Stimulated activated CD4-positive, alpha-beta T cell treated with anti-CD3 and anti-CD28 coated beads, TNF-alpha, amount 100 ng/mL, for 48 hours (primary cell): ENCODE measurements around the gene CEP76.
"Not testable (repeated sequence)": the region's sequence is repeated elsewhere in the genome, so short reads cannot be mapped to it uniquely, and the experiment has no call there.

Source experiments
- DNase-seq, 3 donors: peaks; one replicate each; pipeline ENCODE4 v3.0.0-alpha.2; 2020; ENCODE audit warnings: low read depth in 3 of 3

CEP76 gene

GRCh38 chr18:12645254-12645653, 57.3 kb downstream of the CEP76 start:
- no peak for DNase-seq

GRCh38 chr18:12643756-12644155, 58.8 kb downstream of the CEP76 start:
- DNase-seq, result not testable (repeated sequence)

- no peak for DNase-seq
Observed at GRCh38 chr18:12640881-12641200, 61.7 kb downstream of the CEP76 start.

GRCh38 chr18:12639990-12640880, 62.3 kb downstream of the CEP76 start:
- no peak for DNase-seq

- no peak for DNase-seq
Observed at GRCh38 chr18:12638644-12639124, 63.8 kb downstream of the CEP76 start.

GRCh38 chr18:12637901-12638643, 64.5 kb downstream of the CEP76 start:
- DNase-seq, result no peak

GRCh38 chr18:12637393-12637792, 65.1 kb downstream of the CEP76 start:
- no peak for DNase-seq

- no peak for DNase-seq
Observed at GRCh38 chr18:12631831-12632477, 70.6 kb downstream of the CEP76 start.

GRCh38 chr18:12630136-12630535, 72.4 kb downstream of the CEP76 start:
- no peak for DNase-seq

- DNase-seq, result no peak
Observed at GRCh38 chr18:12628706-12629702, 73.5 kb downstream of the CEP76 start.

- DNase-seq, result not testable (repeated sequence)
Observed at GRCh38 chr18:12627199-12627598, 75.3 kb downstream of the CEP76 start.

- DNase-seq, result no peak
Observed at GRCh38 chr18:12625241-12625640, 77.3 kb downstream of the CEP76 start.
